Vagina (tissue), 2 donors: ENCODE results near the gene A1CF.

Experiments used
- CTCF ChIP-seq, 3 experiments: fragments of 450-650 bp in 2 of 3; fragments of 200-600 bp in 1 of 3; sonication (generic) in 1 of 3; IDR thresholded peaks; one replicate each; pipeline ENCODE4 v1.5.1; 2017 to 2019; ENCODE audit warnings: antibody characterized with exemption in 3 of 3, mild to moderate bottlenecking in 2 of 3, moderate library complexity in 2 of 3
- POLR2A ChIP-seq, 2 donors: fragments of 450-650 bp; IDR thresholded peaks; one replicate each; pipeline ENCODE4 v1.6.1; 2017; ENCODE audit warnings: antibody characterized with exemption in 2 of 2, mild to moderate bottlenecking in 2 of 2, moderate library complexity in 2 of 2
- POLR2AphosphoS5 ChIP-seq, 2 donors: sonication (generic); formaldehyde crosslinking; IDR thresholded peaks; one replicate each; pipeline ENCODE4 v1.9.0; 2017; ENCODE audit warnings: antibody characterized with exemption in 2 of 2, mild to moderate bottlenecking in 2 of 2, low read depth in 1 of 2; ENCODE audit not compliant: insufficient read depth in 1 of 2

GRCh38 chr10:50928190-50928552 lies 42.7 kb upstream of the A1CF start:
- TF ChIP-seq CTCF (IDR thresholded peaks at IDR 0.05) (no peak), POLR2AphosphoS5 (IDR thresholded peaks at IDR 0.05; ENCODE audit: insufficient read depth in 1 of 2, low read depth in 1 of 2) (no peak), POLR2A (IDR thresholded peaks at IDR 0.05) (no peak)
